ENCODE results near the gene PPM1F. TPM values are rescaled to one million over a fixed set of nuclear protein-coding genes. Genes with fewer than 3 reads are reported as not detected.

Gene PPM1F
- total RNA-seq, 2 donors from 2014 or later: 37.0 to 45.9 TPM

DNA sequence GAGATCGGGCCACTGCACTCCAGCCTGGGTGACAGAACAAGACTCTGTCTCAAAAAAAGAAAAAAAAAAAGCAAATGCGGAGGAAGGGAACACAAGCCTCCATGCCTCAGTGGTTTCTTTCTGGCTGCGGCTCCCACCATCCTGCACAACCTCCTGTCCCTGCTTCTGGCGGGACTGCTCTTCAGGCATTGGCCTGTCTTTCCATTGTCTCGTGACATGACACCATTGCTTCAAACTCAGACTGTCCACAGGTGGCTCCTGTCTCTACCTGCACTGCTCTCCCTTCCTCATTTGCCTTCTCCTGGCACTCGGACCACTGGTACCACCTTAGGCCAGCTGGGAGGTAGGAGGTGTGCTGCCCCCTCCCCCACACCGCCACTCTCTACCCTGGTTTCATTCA is 10.6 kb upstream of the PPM1F start:
- no peaks in the 10 kb centered on the region for H3K27me3 ChIP-seq (replicated peaks; ENCODE audit: insufficient read depth)
- H3K4me1 ChIP-seq (ENCODE audit: control insufficient read depth in 1 of 2, low read depth in 2 of 2): no peaks in the 10 kb centered on the region
- DNase-seq (ENCODE audit: low spot score) (no peak), ATAC-seq (ENCODE audit: insufficient number of reproducible peaks, low FRiP score, low read depth) (no peak)
- peaks cover 65% of the 10 kb centered on the region for H3K36me3 ChIP-seq
- TF ChIP-seq, protein P1, sequence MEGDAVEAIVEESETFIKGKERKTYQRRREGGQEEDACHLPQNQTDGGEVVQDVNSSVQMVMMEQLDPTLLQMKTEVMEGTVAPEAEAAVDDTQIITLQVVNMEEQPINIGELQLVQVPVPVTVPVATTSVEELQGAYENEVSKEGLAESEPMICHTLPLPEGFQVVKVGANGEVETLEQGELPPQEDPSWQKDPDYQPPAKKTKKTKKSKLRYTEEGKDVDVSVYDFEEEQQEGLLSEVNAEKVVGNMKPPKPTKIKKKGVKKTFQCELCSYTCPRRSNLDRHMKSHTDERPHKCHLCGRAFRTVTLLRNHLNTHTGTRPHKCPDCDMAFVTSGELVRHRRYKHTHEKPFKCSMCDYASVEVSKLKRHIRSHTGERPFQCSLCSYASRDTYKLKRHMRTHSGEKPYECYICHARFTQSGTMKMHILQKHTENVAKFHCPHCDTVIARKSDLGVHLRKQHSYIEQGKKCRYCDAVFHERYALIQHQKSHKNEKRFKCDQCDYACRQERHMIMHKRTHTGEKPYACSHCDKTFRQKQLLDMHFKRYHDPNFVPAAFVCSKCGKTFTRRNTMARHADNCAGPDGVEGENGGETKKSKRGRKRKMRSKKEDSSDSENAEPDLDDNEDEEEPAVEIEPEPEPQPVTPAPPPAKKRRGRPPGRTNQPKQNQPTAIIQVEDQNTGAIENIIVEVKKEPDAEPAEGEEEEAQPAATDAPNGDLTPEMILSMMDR (IDR thresholded peaks at IDR 0.05): no peak
- H3K9me3 ChIP-seq: no peaks in the 10 kb centered on the region
- no peak overlapping the region for H3K4me3 ChIP-seq
- no peak overlapping the region for H3K27ac ChIP-seq

DNA sequence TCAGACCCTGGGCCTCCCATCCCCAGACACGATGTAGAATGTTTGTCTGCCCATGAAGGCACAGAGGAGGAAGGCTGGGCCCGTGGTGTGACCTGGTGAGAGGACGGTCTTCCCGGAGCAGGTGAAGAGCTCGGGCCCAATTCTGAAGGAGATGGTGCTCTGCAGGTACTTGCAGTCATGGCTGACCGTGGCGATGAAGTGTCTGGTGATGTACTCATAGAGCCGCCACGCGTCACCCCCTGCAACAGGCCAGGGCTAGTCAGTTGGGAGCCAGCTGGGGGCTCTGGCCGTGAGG is 10.0 kb upstream of the PPM1F start:
- ATAC-seq (ENCODE audit: insufficient number of reproducible peaks, low FRiP score, low read depth): no peak

DNA sequence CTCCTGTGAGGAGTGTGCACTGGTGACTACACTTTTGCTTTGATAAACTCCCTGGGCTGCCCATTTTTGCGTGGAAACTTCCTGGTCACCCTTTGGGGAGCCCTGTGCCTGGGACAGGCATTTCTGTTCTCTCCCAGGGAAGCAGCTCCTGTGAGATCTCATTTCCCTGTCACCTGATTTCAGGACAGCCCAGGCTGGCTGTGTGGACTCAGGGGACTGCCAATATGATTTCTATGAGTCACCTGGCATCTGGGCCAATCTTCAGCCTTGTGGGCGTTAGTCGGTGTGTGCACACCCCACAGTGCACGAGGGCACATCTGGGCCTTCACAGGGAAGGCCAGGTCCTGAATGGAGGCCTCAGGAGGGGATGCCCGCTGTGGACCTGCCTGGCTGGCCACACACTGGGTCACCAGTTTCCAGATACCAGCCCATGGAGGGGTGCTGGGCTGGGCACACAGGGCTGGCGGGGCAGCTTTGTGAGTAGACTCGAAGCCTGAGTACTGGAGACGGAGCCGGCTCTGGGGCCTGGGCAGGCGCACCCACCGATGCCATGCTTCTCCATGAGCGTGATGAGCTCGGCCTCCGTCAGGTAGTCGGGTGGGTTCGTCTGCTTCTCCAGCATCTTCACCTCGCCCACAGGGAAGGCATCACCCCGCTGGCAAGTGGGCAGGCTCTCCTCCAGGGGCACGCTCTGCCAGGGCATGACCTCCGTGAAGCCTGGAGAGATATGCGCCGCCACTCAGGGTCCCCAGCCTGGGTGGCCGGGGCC is 9.4 kb upstream of the PPM1F start:
- TF ChIP-seq, protein P1 (IDR thresholded peaks at IDR 0.05): no peak
- no peak overlapping the region for H3K27ac ChIP-seq
- DNase-seq (ENCODE audit: low spot score): no peak
- no peaks in the 10 kb centered on the region for H3K27me3 ChIP-seq (replicated peaks; ENCODE audit: insufficient read depth)
- no peaks in the 10 kb centered on the region for H3K4me1 ChIP-seq (ENCODE audit: control insufficient read depth in 1 of 2, low read depth in 2 of 2)
- H3K4me3 ChIP-seq: no peak overlapping the region
- ATAC-seq (ENCODE audit: insufficient number of reproducible peaks, low FRiP score, low read depth): no peak
- no peaks in the 10 kb centered on the region for H3K9me3 ChIP-seq
- peaks cover 55% of the 10 kb centered on the region for H3K36me3 ChIP-seq

More for the DNA sequence above, 10.0 kb upstream of the PPM1F start:
- Histone ChIP-seq H3K4me1 (ENCODE audit: control insufficient read depth in 1 of 2, low read depth in 2 of 2) (no peaks in the 10 kb centered on the region), H3K9me3 (no peaks in the 10 kb centered on the region), H3K27me3 (replicated peaks; ENCODE audit: insufficient read depth) (no peaks in the 10 kb centered on the region), H3K36me3 (peaks cover 59% of the 10 kb centered on the region), H3K27ac (no peak overlapping the region), H3K4me3 (no peak overlapping the region)
- TF ChIP-seq, protein P1 (IDR thresholded peaks at IDR 0.05): no peak
- no peak for DNase-seq (ENCODE audit: low spot score)

DNA sequence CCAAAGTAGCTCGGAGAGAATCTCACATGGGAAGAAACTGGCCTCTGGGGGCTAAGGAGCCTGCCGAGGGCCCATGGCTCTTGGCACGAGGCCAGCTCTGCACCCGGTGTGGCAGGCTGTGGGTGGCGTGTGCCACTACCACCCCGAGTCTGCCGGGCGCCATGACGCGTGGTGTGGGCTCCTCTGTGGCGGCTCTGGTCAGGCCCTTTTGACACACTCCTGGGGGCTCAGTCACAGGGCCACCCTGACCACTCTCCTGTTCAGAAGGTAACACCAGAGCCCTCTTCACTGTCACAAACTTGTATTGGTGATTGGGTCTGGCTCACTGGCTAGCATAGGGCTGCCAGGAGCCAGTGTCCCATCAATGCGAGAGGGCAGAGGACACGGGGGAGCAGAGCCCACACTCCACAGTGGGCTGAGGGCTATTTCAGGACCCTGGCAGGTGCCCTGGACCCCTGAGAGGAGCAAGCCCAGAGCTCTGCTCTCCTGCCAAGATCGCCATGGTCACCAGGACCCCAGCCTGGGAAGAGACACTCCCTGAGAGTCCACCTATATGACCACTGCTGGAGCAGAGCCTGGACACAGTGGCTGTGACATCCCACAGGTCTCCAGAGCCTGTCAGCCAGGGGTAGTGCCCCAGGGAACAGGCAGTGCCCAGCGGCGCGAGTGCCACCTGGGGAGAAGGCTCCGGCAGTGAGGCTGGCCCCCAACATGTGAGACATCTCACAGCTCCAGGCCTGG is 8.6 kb upstream of the PPM1F start:
- DNase-seq (ENCODE audit: low spot score) (no peak), ATAC-seq (ENCODE audit: insufficient number of reproducible peaks, low FRiP score, low read depth) (no peak)
- Histone ChIP-seq H3K4me3 (no peak overlapping the region), H3K9me3 (no peaks in the 10 kb centered on the region), H3K27me3 (replicated peaks; ENCODE audit: insufficient read depth) (no peaks in the 10 kb centered on the region), H3K4me1 (ENCODE audit: control insufficient read depth in 1 of 2, low read depth in 2 of 2) (no peaks in the 10 kb centered on the region), H3K36me3 (peaks cover 52% of the 10 kb centered on the region), H3K27ac (no peak overlapping the region)
- TF ChIP-seq, protein P1 (IDR thresholded peaks at IDR 0.05): no peak

DNA sequence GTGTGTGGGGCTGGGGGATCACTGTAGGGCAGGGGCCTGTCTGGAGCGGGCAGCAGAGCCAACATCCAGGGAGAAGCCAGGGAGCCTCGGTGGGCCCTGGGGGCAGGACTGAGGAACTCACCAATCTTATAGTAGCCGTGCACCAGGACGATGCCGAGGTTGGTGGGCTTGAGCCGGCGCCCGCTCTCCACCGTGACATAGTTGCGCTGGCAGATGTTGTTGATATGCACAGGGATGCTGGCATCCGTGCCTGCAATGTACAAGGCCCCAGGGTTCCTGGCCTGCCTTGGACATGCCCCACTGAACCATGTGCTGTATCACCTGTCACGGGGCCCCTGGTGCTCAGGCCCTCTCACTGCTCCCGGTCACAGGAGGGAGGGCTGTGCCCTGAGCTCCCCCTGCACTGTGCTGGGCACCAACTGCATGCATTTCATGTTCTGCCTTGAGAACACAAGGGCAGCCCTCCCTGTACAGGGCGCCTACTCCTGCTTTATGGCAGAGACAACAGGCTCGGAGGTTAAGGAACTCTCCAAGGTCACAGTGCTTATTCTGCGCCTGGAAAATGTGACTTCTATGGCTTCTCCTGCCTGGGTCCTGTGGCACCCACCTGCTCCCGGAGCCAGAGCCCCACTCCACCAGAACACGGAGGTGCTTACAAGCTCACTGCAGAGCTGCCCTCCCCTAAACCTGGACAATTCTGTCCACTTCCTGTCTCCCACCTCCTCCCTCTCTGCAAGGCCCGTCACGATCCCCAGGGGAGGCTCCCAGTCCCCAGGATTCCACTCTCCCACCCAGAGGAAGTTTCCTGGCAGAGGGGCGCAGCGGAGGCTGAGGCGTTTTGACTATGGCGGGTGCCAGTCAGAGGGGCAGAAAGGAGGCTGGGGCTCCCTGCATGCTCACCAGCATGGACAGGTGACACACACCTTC is 7.8 kb upstream of the PPM1F start:
- DNase-seq (ENCODE audit: low spot score) (no peak), ATAC-seq (ENCODE audit: insufficient number of reproducible peaks, low FRiP score, low read depth) (no peak)
- Histone ChIP-seq H3K36me3 (peaks cover 44% of the 10 kb centered on the region), H3K9me3 (no peaks in the 10 kb centered on the region), H3K4me1 (ENCODE audit: control insufficient read depth in 1 of 2, low read depth in 2 of 2) (no peaks in the 10 kb centered on the region), H3K4me3 (no peak overlapping the region), H3K27ac (no peak overlapping the region), H3K27me3 (replicated peaks; ENCODE audit: insufficient read depth) (no peaks in the 10 kb centered on the region)
- TF ChIP-seq, protein P1 (IDR thresholded peaks at IDR 0.05): no peak
